Hepatocyte (in vitro differentiated cells): ENCODE measurements around the gene TMEM63B.

Experiments
- CTCF ChIP-seq: fragments of 200-600 bp; sonication (generic); IDR thresholded peaks from 2 replicates; pipeline ENCODE4 v1.5.1; 2016; ENCODE audit warnings: antibody characterized with exemption, mild to moderate bottlenecking; ENCODE audit not compliant: poor library complexity
- EZH2 ChIP-seq: fragments of 200-600 bp; sonication (generic); IDR thresholded peaks from 2 replicates; pipeline ENCODE4 v1.6.1; 2016; ENCODE audit warnings: antibody characterized with exemption, mild to moderate bottlenecking, borderline replicate concordance

DNA sequence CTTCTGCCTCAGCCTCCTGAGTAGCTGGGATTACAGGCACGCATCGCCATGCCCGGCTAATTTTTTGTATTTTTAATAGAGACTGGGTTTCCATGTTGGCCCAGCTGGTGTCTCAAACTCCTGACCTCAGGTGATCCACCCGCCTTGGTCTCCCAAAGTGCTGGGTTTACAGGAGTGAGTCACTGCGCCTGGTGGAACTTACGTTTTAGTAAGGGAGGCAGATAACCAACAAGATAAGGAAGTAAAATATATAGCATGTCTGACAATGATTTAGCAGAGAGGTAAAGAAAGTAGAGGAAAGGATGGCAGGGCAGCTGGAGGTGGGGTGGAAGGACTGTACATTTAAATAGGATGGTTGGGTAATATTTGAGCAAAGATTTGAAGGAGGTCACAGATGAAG is 76.6 kb downstream of the TMEM63B start:
- no peak for TF ChIP-seq CTCF
- TF ChIP-seq EZH2 = no peak
